ENCODE data around the gene KRT37. TPM values are rescaled to one million over a fixed set of nuclear protein-coding genes. Genes with fewer than 3 reads are reported as not detected.
"Not testable (repeated sequence)": the region's sequence is repeated elsewhere in the genome, so short reads cannot be mapped to it uniquely, and the experiment has no call there.

Gene KRT37
- total RNA-seq, 4 donors from 2014 or later: not detected

DNA sequence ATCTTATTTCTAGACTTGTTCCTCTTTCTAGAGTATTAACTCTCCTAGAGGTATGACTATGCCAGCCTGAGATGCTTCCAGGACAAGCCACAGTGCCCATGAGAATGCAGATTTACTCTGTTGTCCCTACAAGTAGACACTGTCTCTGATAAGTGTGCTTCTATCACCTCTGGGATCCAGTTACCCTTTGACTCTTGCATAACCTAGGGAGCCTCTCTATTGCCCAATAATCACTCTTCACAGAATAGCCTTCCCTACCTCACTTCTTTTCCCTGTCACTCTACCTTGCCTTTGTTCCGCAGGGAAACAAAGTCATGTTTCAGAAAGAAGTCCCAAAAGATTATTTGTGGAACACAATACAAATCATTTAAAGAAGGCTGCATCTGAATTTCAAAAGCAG, 40.7 kb downstream of the KRT37 start:
- H3K4me3 ChIP-seq (replicated peaks in 1 of 3): no peak overlapping the region
- WGBS, 2 donors: 98 to 100% methylated on average over 1 of the region's 1 CpG
- DNase-seq: no peak
- TF ChIP-seq, protein P1, sequence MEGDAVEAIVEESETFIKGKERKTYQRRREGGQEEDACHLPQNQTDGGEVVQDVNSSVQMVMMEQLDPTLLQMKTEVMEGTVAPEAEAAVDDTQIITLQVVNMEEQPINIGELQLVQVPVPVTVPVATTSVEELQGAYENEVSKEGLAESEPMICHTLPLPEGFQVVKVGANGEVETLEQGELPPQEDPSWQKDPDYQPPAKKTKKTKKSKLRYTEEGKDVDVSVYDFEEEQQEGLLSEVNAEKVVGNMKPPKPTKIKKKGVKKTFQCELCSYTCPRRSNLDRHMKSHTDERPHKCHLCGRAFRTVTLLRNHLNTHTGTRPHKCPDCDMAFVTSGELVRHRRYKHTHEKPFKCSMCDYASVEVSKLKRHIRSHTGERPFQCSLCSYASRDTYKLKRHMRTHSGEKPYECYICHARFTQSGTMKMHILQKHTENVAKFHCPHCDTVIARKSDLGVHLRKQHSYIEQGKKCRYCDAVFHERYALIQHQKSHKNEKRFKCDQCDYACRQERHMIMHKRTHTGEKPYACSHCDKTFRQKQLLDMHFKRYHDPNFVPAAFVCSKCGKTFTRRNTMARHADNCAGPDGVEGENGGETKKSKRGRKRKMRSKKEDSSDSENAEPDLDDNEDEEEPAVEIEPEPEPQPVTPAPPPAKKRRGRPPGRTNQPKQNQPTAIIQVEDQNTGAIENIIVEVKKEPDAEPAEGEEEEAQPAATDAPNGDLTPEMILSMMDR (IDR thresholded peaks at IDR 0.05): no peak
- no peak for TF ChIP-seq POLR2A (IDR thresholded peaks at IDR 0.05)
- no peaks in the 10 kb centered on the region for H3K9me3 ChIP-seq
- H3K36me3 ChIP-seq: no peaks in the 10 kb centered on the region
- intact Hi-C loops (cut with DNase I): no loop called here
- H3K4me1 ChIP-seq: no peaks in the 10 kb centered on the region
- no peak overlapping the region for H3K27ac ChIP-seq
- H3K27me3 ChIP-seq: no peaks in the 10 kb centered on the region

DNA sequence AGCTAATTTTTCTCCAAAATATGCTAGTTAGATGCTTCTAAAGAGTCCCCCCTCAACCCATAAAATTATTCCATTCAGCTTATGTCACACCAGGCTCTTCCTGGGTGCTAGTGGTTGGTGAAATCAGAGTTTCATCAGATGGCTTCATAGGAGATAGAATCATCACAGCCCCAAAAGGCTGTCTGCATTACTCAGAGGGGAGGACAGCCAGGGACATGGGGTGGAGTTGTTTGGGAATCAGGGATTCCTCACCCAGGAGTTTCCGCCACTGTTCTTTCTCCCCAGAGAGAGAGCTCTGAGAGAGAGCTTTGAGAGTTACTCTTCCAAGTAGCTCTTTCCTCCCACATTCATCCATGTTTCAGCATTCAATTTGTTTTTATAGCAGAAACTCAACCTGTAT, 42.0 kb downstream of the KRT37 start:
- no peak for DNase-seq
- Histone ChIP-seq H3K27ac (no peak overlapping the region), H3K27me3 (no peaks in the 10 kb centered on the region), H3K4me1 (no peaks in the 10 kb centered on the region), H3K36me3 (no peaks in the 10 kb centered on the region), H3K4me3 (replicated peaks in 1 of 3) (no peak overlapping the region), H3K9me3 (no peaks in the 10 kb centered on the region)
- WGBS, 2 donors: 83 to 100% methylated on average over 1 of the region's 1 CpG
- intact Hi-C loops (cut with DNase I): no loop called here
- TF ChIP-seq, protein P1 (IDR thresholded peaks at IDR 0.05): no peak
- no peak for TF ChIP-seq POLR2A (IDR thresholded peaks at IDR 0.05)

DNA sequence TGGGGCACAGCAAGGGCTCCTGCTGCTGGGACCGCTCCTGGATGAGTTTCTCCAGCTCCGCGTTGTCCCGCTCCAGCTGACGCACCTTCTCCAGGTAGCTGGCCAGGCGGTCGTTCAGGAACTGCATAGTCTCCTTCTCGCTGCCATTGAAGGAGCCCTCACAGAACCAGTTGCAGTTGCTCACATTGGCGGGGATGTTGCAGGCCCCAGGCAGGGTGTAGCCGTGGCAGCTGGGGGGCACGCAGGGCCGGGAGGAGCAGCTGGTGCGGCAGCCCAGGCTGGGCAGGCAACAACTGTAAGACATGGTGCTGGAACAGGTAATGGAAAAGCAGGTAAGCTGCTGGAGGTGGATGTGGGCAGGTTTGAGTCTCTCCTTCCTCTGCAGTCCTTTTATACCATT, 42.4 kb downstream of the KRT37 start, which contains the start of gene KRT34:
Gene KRT34 (minus strand): TSS at position 364 of the 400 bp plus-strand sequence. CDS start 60 bp downstream, at position 304.
- H3K9me3 ChIP-seq; DNase-seq; H3K27ac ChIP-seq; H3K4me3 ChIP-seq (replicated peaks in 1 of 3); H3K27me3 ChIP-seq; H3K36me3 ChIP-seq; H3K4me1 ChIP-seq; intact Hi-C loops (cut with DNase I): not testable (repeated sequence)
- 83 to 97% methylated on average over 6 to 11 of the region's 13 CpGs for WGBS, 2 donors

DNA sequence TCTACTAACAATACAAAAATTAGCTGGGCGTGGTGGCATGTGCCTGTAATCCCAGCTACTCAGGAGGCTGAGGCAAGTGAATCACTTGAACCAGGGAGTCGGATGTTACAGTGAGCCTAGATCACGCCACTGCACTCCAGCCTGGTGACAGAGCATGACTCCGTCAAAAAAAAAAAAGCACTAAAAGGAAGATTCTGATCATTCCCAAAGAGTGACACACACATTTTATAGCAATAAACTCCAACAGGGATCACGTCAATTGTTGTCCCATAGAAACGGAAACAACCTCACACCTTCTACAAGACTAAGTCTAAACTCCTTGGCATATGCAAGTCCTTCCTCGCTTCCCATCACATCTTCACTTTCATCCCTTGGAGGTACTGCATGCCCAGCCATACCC, 44.3 kb downstream of the KRT37 start:
- H3K36me3 ChIP-seq; H3K4me3 ChIP-seq (replicated peaks in 1 of 3); H3K4me1 ChIP-seq; DNase-seq; H3K9me3 ChIP-seq; H3K27me3 ChIP-seq; intact Hi-C loops (cut with DNase I); H3K27ac ChIP-seq: not testable (repeated sequence)
- 91 to 95% methylated on average over 7 of the region's 7 CpGs for WGBS, 2 donors

DNA sequence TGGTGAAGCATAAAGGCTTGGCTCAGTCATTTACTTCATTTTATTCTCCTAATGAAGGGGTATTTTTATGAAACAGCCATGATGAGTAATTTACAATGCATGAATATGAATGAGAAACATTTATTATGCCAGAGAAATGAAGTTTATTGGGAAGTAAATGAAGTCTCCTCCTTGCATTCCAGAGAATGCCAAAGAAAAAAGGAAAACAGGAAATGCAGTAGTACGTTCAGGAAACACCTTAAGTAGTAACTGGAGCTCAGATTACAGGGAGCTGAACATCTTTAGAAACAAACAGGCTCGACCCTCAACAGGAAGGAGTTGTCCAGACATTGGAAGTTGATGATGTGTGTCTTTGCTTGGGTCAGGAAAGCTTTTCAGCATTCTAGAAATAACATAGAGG, 46.8 kb downstream of the KRT37 start:
- TF ChIP-seq, protein P1 (IDR thresholded peaks at IDR 0.05): no peak
- no peak for TF ChIP-seq POLR2A (IDR thresholded peaks at IDR 0.05)
- Histone ChIP-seq H3K36me3 (no peaks in the 10 kb centered on the region), H3K4me3 (replicated peaks in 1 of 3) (no peak overlapping the region), H3K9me3 (no peaks in the 10 kb centered on the region), H3K4me1 (no peaks in the 10 kb centered on the region), H3K27ac (no peak overlapping the region), H3K27me3 (no peaks in the 10 kb centered on the region)
- intact Hi-C loops (cut with DNase I): no loop called here
- no peak for DNase-seq
- WGBS, 2 donors: 19 to 24% methylated on average over 2 of the region's 2 CpGs

Small RNA genes within 50 kb of the gene (small RNA-seq; reads per million reads assigned to genes)
- gene RNU2-32P: not detected

Other genes with a start within 250 kb of the KRT37 start
- gene KRTAP4-2, start 246.4 kb downstream of the KRT37 start, total RNA-seq: not detected
- not detected for gene KRTAP4-1, start 239.7 kb downstream of the KRT37 start, total RNA-seq
- not detected for gene KRTAP9-1, start 234.7 kb downstream of the KRT37 start, total RNA-seq
- not detected for gene KRTAP9-2, start 197.9 kb downstream of the KRT37 start, total RNA-seq
- not detected for gene KRTAP9-3, start 192.1 kb downstream of the KRT37 start, total RNA-seq
- gene KRTAP9-8, start 186.6 kb downstream of the KRT37 start, total RNA-seq: not detected
- gene KRTAP9-4, start 174.9 kb downstream of the KRT37 start, total RNA-seq: not detected
- not detected for gene KRTAP9-9, start 169.2 kb downstream of the KRT37 start, total RNA-seq
- gene KRTAP9-6, start 159.2 kb downstream of the KRT37 start, total RNA-seq: not detected
- not detected for gene KRTAP9-7, start 148.9 kb downstream of the KRT37 start, total RNA-seq
- gene KRTAP29-1, start 121.7 kb downstream of the KRT37 start, total RNA-seq: not detected
- gene KRTAP16-1, start 115.3 kb downstream of the KRT37 start, total RNA-seq: not detected
- not detected for gene KRTAP17-1, start 108.9 kb downstream of the KRT37 start, total RNA-seq
- gene KRT33A, start 73.8 kb downstream of the KRT37 start, total RNA-seq: not detected
- gene KRT33B, start 54.8 kb downstream of the KRT37 start, total RNA-seq: not detected
- gene KRT34, start 42.3 kb downstream of the KRT37 start, total RNA-seq: not detected
- gene KRT31, start 27.0 kb downstream of the KRT37 start, total RNA-seq: not detected
- gene KRT38, start 16.4 kb upstream of the KRT37 start, total RNA-seq: not detected
- gene KRT32, start 42.8 kb upstream of the KRT37 start, total RNA-seq: not detected
- gene KRT35, start 56.6 kb upstream of the KRT37 start, total RNA-seq: not detected
- not detected for gene KRT36, start 65.3 kb upstream of the KRT37 start, total RNA-seq
- under 1 TPM in 1 of 4 donors, not detected in 3; 0.83 TPM for gene KRT13, start 81.0 kb upstream of the KRT37 start, total RNA-seq
- under 1 TPM in 1 of 4 donors, not detected in 3; 0.93 TPM for gene KRT15, start 94.3 kb upstream of the KRT37 start, total RNA-seq
- gene KRT19, start 103.7 kb upstream of the KRT37 start, total RNA-seq: 10 to 100 TPM; 18.3 to 41.4 (median 28.6) TPM
- not detected for gene KRT9, start 147.5 kb upstream of the KRT37 start, total RNA-seq
- gene KRT14, start 162.3 kb upstream of the KRT37 start, total RNA-seq: 10 to 100 TPM in 1 of 4 donors, under 1 TPM in 1, not detected in 2; 0.22 to 12.4 TPM
- 1 to 10 TPM in 2 of 4 donors, not detected in 2; 1.3 to 2.0 TPM for gene KRT16, start 188.2 kb upstream of the KRT37 start, total RNA-seq
- under 1 TPM in 1 of 4 donors, not detected in 3; 0.56 TPM for gene KRT17, start 200.0 kb upstream of the KRT37 start, total RNA-seq

Data from thyroid gland (tissue), 4 donors.